H1 (cell line): Measurements from ENCODE around the gene SLFN12L. TPM values are rescaled to one million over a fixed set of nuclear protein-coding genes. Genes with fewer than 3 reads are reported as not detected.

ENCODE experiments used
- CBX8 ChIP-seq: fragments of 300-800, 300-1000 bp; sonication (generic); IDR thresholded peaks from 2 replicates; pipeline ENCODE4 v1.7.1; 2016; ENCODE audit warnings: low read depth, low read length, borderline replicate concordance
- CHD2 ChIP-seq: IDR thresholded peaks from 2 replicates; pipeline ENCODE4 v1.6.1; 2012; ENCODE audit warnings: low read length, improper control_type of control experiment
- CREB1 ChIP-seq: IDR thresholded peaks from 2 replicates; pipeline ENCODE4 v1.6.1; 2012; ENCODE audit warnings: inconsistent platforms
- E2F6 ChIP-seq: IDR thresholded peaks from 2 replicates; pipeline ENCODE4 v1.6.1; 2012; ENCODE audit warnings: inconsistent platforms
- HDAC6 ChIP-seq: IDR thresholded peaks from one replicate; pipeline ENCODE4 v1.7.1; 2012; ENCODE audit warnings: low read depth, mild to moderate bottlenecking, inconsistent platforms, low read length, moderate library complexity
- PHF8 ChIP-seq: fragments of 200-600 bp; sonication (generic); conservative IDR thresholded peaks from 2 replicates; pipeline ENCODE4 v1.7.1; 2012; ENCODE audit warnings: low read depth, mild to moderate bottlenecking, inconsistent platforms, low read length, moderate library complexity
- POLR2AphosphoS5 ChIP-seq: IDR thresholded peaks from 2 replicates; pipeline ENCODE4 v1.6.1; 2011; ENCODE audit warnings: low read depth, low read length
- SP2 ChIP-seq: IDR thresholded peaks from 2 replicates; pipeline ENCODE4 v1.6.1; 2012; ENCODE audit warnings: mild to moderate bottlenecking, low read length, inconsistent platforms
- SP4 ChIP-seq: IDR thresholded peaks from 2 replicates; pipeline ENCODE4 v1.6.1; 2012; ENCODE audit warnings: low read length, inconsistent platforms
- TCF12 ChIP-seq: IDR thresholded peaks from 2 replicates; pipeline ENCODE4 v1.6.1; 2011; ENCODE audit warnings: low read depth, mild to moderate bottlenecking, low read length
- polyA plus RNA-seq, 7 experiments: library from polyadenylated mRNA; depleted of rRNA in 3 of 7; stranded (reverse) in 5 of 7; unstranded in 2 of 7; fragments of >200 nt in 5 of 7; fragments of 200-250 nt in 2 of 7; gene quantifications; 1 replicate in 5 of 7; 2 replicates in 1 of 7; 4 replicates in 1 of 7; pipeline versions ENCODE4 v1.2.1 to v1.2.3, GENCODE V29; 2011 to 2013; ENCODE audit warnings: missing spikeins in 2 of 7, mixed read lengths in 2 of 7
- total RNA-seq: library from RNA; stranded (reverse); fragmentation: NEBNext Ultra II Directional; extraction: Animal tissue kit (Norgen Biotek cat#: 25700); gene quantifications from 2 replicates; pipeline ENCODE4 v1.2.1, GENCODE V29; 2021

Gene SLFN12L
- total and polyA plus RNA-seq, 2 of the 8 experiments (the other 6 are each of a cell fraction or from before 2014, with no cell fraction given): not detected

- TF ChIP-seq HDAC6: no peak
- TF ChIP-seq TCF12: no peak
- 0 out of 2 replicates have a peak, but pooled peaks have one; percentile 17 for TF ChIP-seq CBX8
- TF ChIP-seq POLR2AphosphoS5: no peak
- TF ChIP-seq CREB1: no peak
- TF ChIP-seq SP4: no peak
- no peak for TF ChIP-seq SP2
- TF ChIP-seq PHF8: no peak
- TF ChIP-seq CHD2: no peak
- TF ChIP-seq E2F6: no peak
These were observed 50.4 kb downstream of the SLFN12L start (continued) for GRCh38 chr17:35486920-35487732.
